BLaER1 (cell line): Measurements from ENCODE around the gene PRMT7.

Experiments
- H3K27ac ChIP-seq: shearing (Covaris generic); formaldehyde crosslinking; 2 replicates; pipeline ENCODE4 v1.8.1; 2022
- H3K27me3 ChIP-seq: shearing (Covaris generic); formaldehyde crosslinking; 2 replicates; pipeline ENCODE4 v1.8.1; 2022
- H3K36me3 ChIP-seq: shearing (Covaris generic); formaldehyde crosslinking; 2 replicates; pipeline ENCODE4 v1.8.1; 2022
- H3K4me1 ChIP-seq: shearing (Covaris generic); formaldehyde crosslinking; 2 replicates; pipeline ENCODE4 v1.8.1; 2022
- H3K4me2 ChIP-seq: shearing (Covaris generic); formaldehyde crosslinking; 2 replicates; pipeline ENCODE4 v1.8.1; 2022
- H3K4me3 ChIP-seq: shearing (Covaris generic); formaldehyde crosslinking; 2 replicates; pipeline ENCODE4 v1.8.1; 2022
- H3K9ac ChIP-seq: shearing (Covaris generic); formaldehyde crosslinking; 2 replicates; pipeline ENCODE4 v1.8.1; 2022
- H3K9me3 ChIP-seq: shearing (Covaris generic); formaldehyde crosslinking; 2 replicates; pipeline ENCODE4 v1.8.1; 2022
- H4K20me1 ChIP-seq: shearing (Covaris generic); formaldehyde crosslinking; 2 replicates; pipeline ENCODE4 v1.8.1; 2022
- Cebpa-rat ChIP-seq: shearing (Covaris generic); IDR thresholded peaks from 2 replicates; pipeline ENCODE4 v1.8.1; 2022

The PRMT7 gene

GRCh38 chr16:68351991-68352431 lies 41.2 kb downstream of the PRMT7 start:
- H3K4me2 ChIP-seq = peak overlapping the region; percentile 56

GRCh38 chr16:68353366-68353765 lies 42.5 kb downstream of the PRMT7 start:
- Histone ChIP-seq H3K9me3 (no peaks in the 10 kb centered on the region), H3K27ac (no peak overlapping the region), H3K4me1 (peaks cover 90% of the 10 kb centered on the region), H3K9ac (no peak overlapping the region), H3K4me2 (no peak overlapping the region), H3K36me3 (peaks cover 90% of the 10 kb centered on the region), H4K20me1 (peaks cover 97% of the 10 kb centered on the region), H3K27me3 (no peaks in the 10 kb centered on the region), H3K4me3 (no peak overlapping the region)
- TF ChIP-seq Cebpa-rat = no peak

More at GRCh38 chr16:68351991-68352431, 41.2 kb downstream of the PRMT7 start:
- Histone ChIP-seq H3K27me3 (no peaks in the 10 kb centered on the region), H3K9ac (no peak overlapping the region), H3K27ac (no peak overlapping the region), H3K36me3 (peaks cover 85% of the 10 kb centered on the region), H3K9me3 (no peaks in the 10 kb centered on the region), H4K20me1 (peaks cover 97% of the 10 kb centered on the region), H3K4me3 (no peak overlapping the region), H3K4me1 (peaks cover 90% of the 10 kb centered on the region)
- no peak for TF ChIP-seq Cebpa-rat

DNA sequence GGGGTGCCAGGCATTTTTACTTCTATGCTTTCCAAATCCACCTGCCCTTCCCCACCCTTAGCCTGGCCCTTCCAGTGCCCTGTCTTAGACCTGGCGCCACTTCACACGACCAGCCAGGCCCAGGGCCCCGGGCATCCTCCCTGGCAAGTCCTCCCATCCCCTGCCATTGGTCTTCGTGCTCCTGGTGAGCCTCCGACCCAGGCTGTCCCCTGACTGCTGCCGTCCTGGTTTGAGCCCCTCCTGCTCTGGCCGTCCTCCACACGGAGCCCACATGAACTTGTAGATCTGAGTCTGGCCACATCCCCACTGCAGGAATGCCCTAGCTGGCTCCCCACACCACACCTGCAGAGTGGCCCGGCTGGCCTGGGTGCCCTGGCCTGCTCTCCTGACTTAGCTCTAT lies 44.0 kb downstream of the PRMT7 start:
- H3K36me3 ChIP-seq = peaks cover 81% of the 10 kb centered on the region
- H3K27ac ChIP-seq = no peak overlapping the region
- H3K9me3 ChIP-seq = no peaks in the 10 kb centered on the region
- H3K4me1 ChIP-seq = peaks cover 90% of the 10 kb centered on the region
- no peak for TF ChIP-seq Cebpa-rat
- no peak overlapping the region for H3K9ac ChIP-seq
- peak overlapping the region; percentile 96 for H3K4me2 ChIP-seq
- H4K20me1 ChIP-seq = peaks cover 98% of the 10 kb centered on the region
- H3K27me3 ChIP-seq = no peaks in the 10 kb centered on the region
- H3K4me3 ChIP-seq = no peak overlapping the region

- Histone ChIP-seq H3K36me3 (peaks cover 73% of the 10 kb centered on the region), H3K4me3 (peak overlapping the region; percentile 40; the same call in 1 of the 2 replicates), H3K4me1 (peaks cover 91% of the 10 kb centered on the region), H3K4me2 (peak overlapping the region; percentile 96), H3K9me3 (no peaks in the 10 kb centered on the region), H3K27me3 (no peaks in the 10 kb centered on the region), H3K9ac (peak overlapping the region; percentile 42; the same call in 1 of the 2 replicates), H3K27ac (peak overlapping the region; percentile 72), H4K20me1 (peaks cover 98% of the 10 kb centered on the region)
- no peak for TF ChIP-seq Cebpa-rat
These were observed 44.8 kb downstream of the PRMT7 start for GRCh38 chr16:68355447-68356248.

DNA sequence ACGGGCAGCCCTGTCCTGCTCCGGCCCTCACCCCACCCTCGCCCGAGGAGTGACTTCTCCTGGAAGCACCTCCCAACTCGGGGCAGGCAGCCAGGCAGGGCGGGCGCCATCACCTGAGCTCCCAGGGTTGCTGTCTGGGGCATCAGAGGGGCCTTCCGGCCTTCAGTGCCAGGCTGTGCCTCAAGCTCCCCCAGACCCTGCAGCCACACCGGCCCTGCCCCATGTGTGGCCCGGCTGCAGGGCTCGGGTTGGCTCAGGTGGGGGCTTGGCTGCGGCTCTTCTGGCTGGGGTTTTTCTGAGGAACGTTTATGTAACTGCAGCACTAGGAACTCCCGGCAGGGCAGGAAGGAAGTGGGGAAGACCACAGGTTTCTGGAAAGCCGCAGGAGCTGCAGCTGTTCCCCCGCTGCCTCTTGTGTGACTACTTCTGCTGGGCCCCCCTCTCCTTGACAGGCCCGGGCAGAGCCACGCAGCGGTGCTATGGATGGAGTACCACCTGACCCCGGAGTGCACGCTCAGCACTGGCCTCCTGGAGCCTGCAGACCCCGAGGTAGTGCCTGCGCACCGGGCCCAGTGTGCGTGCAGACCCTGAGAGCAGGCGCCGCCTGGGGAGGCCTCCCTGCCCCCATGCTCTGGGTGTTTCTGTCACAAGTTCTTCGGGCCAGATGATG lies 45.6 kb downstream of the PRMT7 start:
- Histone ChIP-seq H3K4me2 (peak overlapping the region; percentile 96), H4K20me1 (peaks cover 100% of the 10 kb centered on the region), H3K4me3 (peak overlapping the region; percentile 40), H3K9ac (peak overlapping the region; percentile 42; the same call in 1 of the 2 replicates), H3K9me3 (no peaks in the 10 kb centered on the region), H3K27ac (peak overlapping the region; percentile 72), H3K27me3 (no peaks in the 10 kb centered on the region), H3K36me3 (peaks cover 66% of the 10 kb centered on the region), H3K4me1 (peaks cover 92% of the 10 kb centered on the region)
- no peak for TF ChIP-seq Cebpa-rat

GRCh38 chr16:68356919-68357286 lies 46.1 kb downstream of the PRMT7 start:
- Histone ChIP-seq H3K4me2 (peak overlapping the region; percentile 96), H4K20me1 (peaks cover 100% of the 10 kb centered on the region), H3K27ac (peak overlapping the region; percentile 60), H3K36me3 (peaks cover 61% of the 10 kb centered on the region), H3K4me1 (peaks cover 92% of the 10 kb centered on the region), H3K9me3 (no peaks in the 10 kb centered on the region), H3K27me3 (no peaks in the 10 kb centered on the region), H3K4me3 (peak overlapping the region; percentile 26; the same call in 1 of the 2 replicates), H3K9ac (no peak overlapping the region)
- TF ChIP-seq Cebpa-rat = no peak

DNA sequence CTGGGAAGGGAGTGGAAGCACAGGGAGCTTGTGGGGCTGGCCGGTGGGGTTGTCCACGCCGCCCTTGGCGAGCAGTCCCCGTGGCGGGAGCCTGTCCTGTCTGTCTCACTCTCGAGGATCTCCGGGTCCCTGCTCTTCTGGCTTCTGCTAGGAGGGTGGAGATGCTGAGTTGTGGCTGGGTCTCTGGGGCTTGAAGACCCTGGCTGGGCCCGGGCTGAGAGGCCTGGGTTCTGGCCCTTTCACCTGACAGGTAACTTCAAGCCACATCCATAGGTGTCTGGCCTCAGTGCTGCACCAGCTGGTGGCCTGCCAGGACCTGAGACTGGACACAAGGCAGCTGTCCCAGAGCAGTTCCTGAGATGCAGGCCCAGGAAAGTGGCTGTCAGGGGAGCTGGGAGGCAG lies 46.7 kb downstream of the PRMT7 start:
- Histone ChIP-seq H3K4me1 (peaks cover 92% of the 10 kb centered on the region), H3K4me3 (peak overlapping the region; percentile 26; the same call in 1 of the 2 replicates), H4K20me1 (peaks cover 100% of the 10 kb centered on the region), H3K36me3 (peaks cover 56% of the 10 kb centered on the region), H3K9ac (0 out of 2 replicates have a peak overlapping the region, but pooled peaks have one; percentile 2), H3K27me3 (no peaks in the 10 kb centered on the region), H3K27ac (peak overlapping the region; percentile 60), H3K4me2 (peak overlapping the region; percentile 96), H3K9me3 (no peaks in the 10 kb centered on the region)
- no peak for TF ChIP-seq Cebpa-rat

GRCh38 chr16:68357923-68358322 lies 47.1 kb downstream of the PRMT7 start:
- no peaks in the 10 kb centered on the region for H3K27me3 ChIP-seq
- H3K9ac ChIP-seq = 0 out of 2 replicates have a peak overlapping the region, but pooled peaks have one; percentile 2
- peaks cover 100% of the 10 kb centered on the region for H4K20me1 ChIP-seq
- H3K36me3 ChIP-seq = peaks cover 52% of the 10 kb centered on the region
- no peak overlapping the region for H3K4me3 ChIP-seq
- TF ChIP-seq Cebpa-rat = no peak
- peak overlapping the region; percentile 60 for H3K27ac ChIP-seq
- H3K4me2 ChIP-seq = peak overlapping the region; percentile 96
- H3K9me3 ChIP-seq = no peaks in the 10 kb centered on the region
- peaks cover 92% of the 10 kb centered on the region for H3K4me1 ChIP-seq

DNA sequence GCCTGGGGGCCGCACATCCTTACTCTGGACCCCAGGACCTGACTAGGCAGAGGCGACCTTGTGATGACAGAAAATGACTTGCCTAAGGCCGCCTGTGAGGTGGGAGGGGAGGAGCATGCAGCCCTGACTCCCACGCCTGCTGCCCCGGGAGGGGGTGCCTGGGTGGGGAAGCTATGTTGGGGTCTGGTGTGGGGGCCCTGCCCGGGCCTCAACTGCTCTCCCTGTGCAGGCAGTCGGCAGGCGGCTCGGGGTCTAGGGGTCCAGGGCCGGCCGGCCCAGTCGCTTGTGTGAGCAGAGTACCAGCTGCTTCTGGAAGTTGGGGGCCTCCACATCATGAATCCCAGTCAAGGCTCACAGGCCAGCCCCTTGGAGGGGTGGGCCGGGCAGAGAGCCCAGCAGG lies 48.1 kb downstream of the PRMT7 start:
- Histone ChIP-seq H3K4me2 (peak overlapping the region; percentile 96), H3K27me3 (no peaks in the 10 kb centered on the region), H4K20me1 (peaks cover 100% of the 10 kb centered on the region), H3K27ac (peak overlapping the region; percentile 47; the same call in 1 of the 2 replicates), H3K4me3 (no peak overlapping the region), H3K4me1 (peaks cover 98% of the 10 kb centered on the region), H3K9ac (no peak overlapping the region; the same call in 1 of the 2 replicates), H3K9me3 (no peaks in the 10 kb centered on the region), H3K36me3 (peaks cover 41% of the 10 kb centered on the region)
- no peak for TF ChIP-seq Cebpa-rat
